Stomach (tissue), 9 donors: ENCODE measurements around the gene TOR1A. TPM values are rescaled to one million over a fixed set of nuclear protein-coding genes. Genes with fewer than 3 reads are reported as not detected.

Experiments
- DNase-seq, 2 donors: peaks; one replicate each; pipeline versions ENCODE4 v3.0.0 to v3.0.0-alpha.2; 2013 to 2019
- H3K27ac ChIP-seq, 5 donors: fragments of 200-600 bp in 4 of 5; sonication (generic) in 4 of 5; one replicate each; pipeline ENCODE4 v1.5.1; 2013 to 2019; ENCODE audit warnings: mild to moderate bottlenecking in 1 of 5, moderate library complexity in 1 of 5
- H3K27me3 ChIP-seq, 3 donors: fragments of 200-600 bp; sonication (generic); one replicate each; pipeline ENCODE4 v1.5.1; 2017 to 2019; ENCODE audit warnings: mixed run types in 1 of 3
- H3K36me3 ChIP-seq, 4 donors: fragments of 200-600 bp; sonication (generic); 1 replicate in 3 of 4; 2 replicates in 1 of 4; pipeline ENCODE4 v1.5.1; 2016 to 2019
- H3K4me1 ChIP-seq, 4 donors: fragments of 200-600 bp; sonication (generic); one replicate each; pipeline ENCODE4 v1.5.1; 2016 to 2019
- H3K4me3 ChIP-seq, 4 donors: fragments of 200-600 bp; sonication (generic) in 3 of 4; one replicate each; pipeline ENCODE4 v1.5.1; 2016 to 2019; ENCODE audit warnings: mild to moderate bottlenecking in 1 of 4
- H3K9me3 ChIP-seq, 4 donors: fragments of 200-600 bp; sonication (generic); one replicate each; pipeline ENCODE4 v1.5.1; 2016 to 2019
- EP300 ChIP-seq: sonication (generic); formaldehyde crosslinking; IDR thresholded peaks from one replicate; pipeline ENCODE4 v1.6.1; 2017; ENCODE audit warnings: antibody characterized with exemption
- POLR2A ChIP-seq, 4 donors: fragments of 450-650 bp; IDR thresholded peaks; one replicate each; pipeline ENCODE4 v1.6.1; 2016; ENCODE audit warnings: antibody characterized with exemption in 4 of 4, control low read depth in 2 of 4, mild to moderate bottlenecking in 1 of 4, moderate library complexity in 1 of 4
- POLR2AphosphoS5 ChIP-seq, 3 donors: sonication (generic); formaldehyde crosslinking; IDR thresholded peaks; one replicate each; pipeline ENCODE4 v1.6.1; 2016; ENCODE audit warnings: antibody characterized with exemption in 3 of 3
- WGBS, 5 donors: extraction: QIAGEN DNeasy Blood & Tissue Kit in 3 of 5; methylation state at CpG; one replicate each; pipeline versions ENCODE4 v1.1.5 to v1.1.7; 2013 to 2018; 5-methylcytosine and 5-hydroxymethylcytosine counted together
- intact Hi-C: fragments of 100-400 bp; cut with DNase I; formaldehyde crosslinking; loops from one replicate; pipeline ENCODE4 v1.15.1; 2023; ENCODE audit warnings: low total_unique reads
- polyA plus RNA-seq, 3 donors: library from polyadenylated mRNA; stranded (reverse); fragments of 200-250 nt; gene quantifications; one replicate each; pipeline ENCODE4 v1.2.3, GENCODE V29; 2013
- total RNA-seq, 5 donors: library from RNA; depleted of rRNA; stranded (reverse); fragments of >200 nt; gene quantifications; one replicate each; pipeline versions ENCODE4 v1.1.0 to v1.2.3, GENCODE V29; 2014 to 2016
- TF ChIP-seq, protein P1 (sequence below), 7 experiments: fragments of 450-650 bp in 4 of 7; fragments of 200-600 bp in 3 of 7; sonication (generic) in 3 of 7; IDR thresholded peaks; one replicate each; pipeline ENCODE4 v1.5.1; 2016 to 2019; ENCODE audit warnings: antibody characterized with exemption in 7 of 7, control low read depth in 2 of 7, mild to moderate bottlenecking in 1 of 7
- donor health status: healthy with polysubstance abuse.
- donor health status: Bipolar disorder and iron deficiency.
- donor health status: healthy.

TOR1A gene
- total and polyA plus RNA-seq, 8 donors: 6.4 to 77.6 (median 22.4) TPM

GRCh38 chr9:129815278-129815677 lies 8.7 kb downstream of the TOR1A start:
- Histone ChIP-seq H3K4me1 (peaks cover 0 to 21% (median 6%) of the 10 kb centered on the region in 4 donors), H3K4me3 (no peak overlapping the region), H3K27ac (no peak overlapping the region), H3K27me3 (no peaks in the 10 kb centered on the region), H3K36me3 (peaks cover 39 to 98% (median 94%) of the 10 kb centered on the region in 4 donors), H3K9me3 (no peaks in the 10 kb centered on the region)
- DNase-seq: no peak
- TF ChIP-seq, protein P1, sequence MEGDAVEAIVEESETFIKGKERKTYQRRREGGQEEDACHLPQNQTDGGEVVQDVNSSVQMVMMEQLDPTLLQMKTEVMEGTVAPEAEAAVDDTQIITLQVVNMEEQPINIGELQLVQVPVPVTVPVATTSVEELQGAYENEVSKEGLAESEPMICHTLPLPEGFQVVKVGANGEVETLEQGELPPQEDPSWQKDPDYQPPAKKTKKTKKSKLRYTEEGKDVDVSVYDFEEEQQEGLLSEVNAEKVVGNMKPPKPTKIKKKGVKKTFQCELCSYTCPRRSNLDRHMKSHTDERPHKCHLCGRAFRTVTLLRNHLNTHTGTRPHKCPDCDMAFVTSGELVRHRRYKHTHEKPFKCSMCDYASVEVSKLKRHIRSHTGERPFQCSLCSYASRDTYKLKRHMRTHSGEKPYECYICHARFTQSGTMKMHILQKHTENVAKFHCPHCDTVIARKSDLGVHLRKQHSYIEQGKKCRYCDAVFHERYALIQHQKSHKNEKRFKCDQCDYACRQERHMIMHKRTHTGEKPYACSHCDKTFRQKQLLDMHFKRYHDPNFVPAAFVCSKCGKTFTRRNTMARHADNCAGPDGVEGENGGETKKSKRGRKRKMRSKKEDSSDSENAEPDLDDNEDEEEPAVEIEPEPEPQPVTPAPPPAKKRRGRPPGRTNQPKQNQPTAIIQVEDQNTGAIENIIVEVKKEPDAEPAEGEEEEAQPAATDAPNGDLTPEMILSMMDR (IDR thresholded peaks at IDR 0.05): no peak
- TF ChIP-seq POLR2AphosphoS5 (IDR thresholded peaks at IDR 0.05) (no peak), EP300 (no peak), POLR2A (IDR thresholded peaks at IDR 0.05) (no peak)
- 87 to 94% (median 89%) methylated on average over 10 to 11 of the region's 11 CpGs for WGBS, 5 donors
- intact Hi-C loops: no loop called here

DNA sequence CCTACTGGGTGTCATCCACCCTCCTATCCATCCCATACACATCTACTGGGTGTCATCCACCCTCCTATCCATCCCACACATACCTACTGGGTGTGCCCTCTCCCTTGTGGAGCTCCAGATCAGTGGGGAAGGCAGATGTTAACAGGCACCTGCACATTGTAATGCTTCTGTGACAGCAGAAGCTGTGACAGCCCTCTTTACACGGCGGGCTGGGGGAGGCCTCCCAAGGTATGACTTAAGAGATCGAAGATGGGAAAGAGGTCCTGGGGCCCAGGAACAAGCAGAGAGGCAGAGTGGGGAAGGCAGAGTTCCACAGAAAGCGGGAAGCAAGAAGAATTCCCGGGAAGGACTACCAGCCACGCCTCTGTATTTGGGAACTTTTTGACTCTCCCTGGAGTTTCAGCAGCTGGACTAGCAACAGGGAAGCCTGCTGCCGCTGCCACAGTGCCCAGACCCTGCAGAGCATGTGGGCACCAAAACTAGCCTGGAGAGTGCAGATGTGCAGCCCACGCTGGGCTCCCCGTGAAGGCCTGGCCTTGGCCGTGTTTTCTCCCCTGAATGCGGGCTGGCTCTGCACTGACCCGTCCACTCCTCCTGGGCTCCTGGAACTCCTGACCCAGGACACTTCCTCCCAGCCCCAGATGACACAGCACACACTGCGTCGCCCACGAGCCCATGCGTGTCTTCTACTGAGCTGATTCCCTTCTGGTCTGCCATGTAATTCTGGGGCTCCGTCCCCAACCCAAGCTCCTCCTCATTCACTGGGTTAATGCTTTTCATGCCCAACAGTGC lies 9.3 kb downstream of the TOR1A start:
- DNase-seq: no peak
- 86 to 90% (median 87%) methylated on average over 14 to 17 of the region's 17 CpGs for WGBS, 5 donors
- H3K36me3 ChIP-seq: peaks cover 46 to 98% (median 94%) of the 10 kb centered on the region in 4 donors
- peaks cover 0 to 23% (median 6%) of the 10 kb centered on the region in 4 donors for H3K4me1 ChIP-seq
- no peaks in the 10 kb centered on the region for H3K9me3 ChIP-seq
- no peak overlapping the region for H3K4me3 ChIP-seq
- intact Hi-C loops: no loop called here
- no peak for TF ChIP-seq EP300
- no peak for TF ChIP-seq POLR2AphosphoS5 (IDR thresholded peaks at IDR 0.05)
- no peak for TF ChIP-seq POLR2A (IDR thresholded peaks at IDR 0.05)
- TF ChIP-seq, protein P1 (IDR thresholded peaks at IDR 0.05): no peak
- no peak overlapping the region for H3K27ac ChIP-seq
- H3K27me3 ChIP-seq: no peaks in the 10 kb centered on the region

DNA sequence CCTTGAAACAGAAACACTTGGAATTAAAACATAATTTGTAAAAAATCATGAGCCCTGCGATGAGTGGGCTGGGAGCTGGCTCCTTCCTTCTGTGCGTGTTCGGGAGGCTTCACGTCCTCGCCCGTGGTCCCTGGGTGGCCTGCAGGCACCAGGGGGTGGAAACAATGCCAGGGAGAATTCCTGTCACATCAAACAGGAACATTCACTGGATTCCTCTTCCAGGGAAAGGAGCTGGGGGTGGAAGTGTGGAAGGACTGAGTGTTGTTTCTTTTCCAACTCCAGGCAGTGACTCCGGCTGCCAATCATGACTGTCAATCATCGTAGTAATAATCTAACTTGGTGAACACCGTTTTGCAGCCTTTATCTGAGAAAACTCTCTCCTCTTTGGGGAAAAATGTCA lies 10.3 kb downstream of the TOR1A start:
- Histone ChIP-seq H3K27me3 (no peaks in the 10 kb centered on the region), H3K36me3 (peaks cover 49 to 98% (median 94%) of the 10 kb centered on the region in 4 donors), H3K4me3 (no peak overlapping the region), H3K4me1 (peaks cover 0 to 23% (median 6%) of the 10 kb centered on the region in 4 donors), H3K27ac (no peak overlapping the region), H3K9me3 (no peaks in the 10 kb centered on the region)
- WGBS, 5 donors: 77 to 85% (median 84%) methylated on average over 9 of the region's 9 CpGs
- no peak for DNase-seq
- intact Hi-C loops: no loop called here
- TF ChIP-seq, protein P1 (IDR thresholded peaks at IDR 0.05): no peak
- TF ChIP-seq EP300 (no peak), POLR2AphosphoS5 (IDR thresholded peaks at IDR 0.05) (no peak), POLR2A (IDR thresholded peaks at IDR 0.05) (no peak)

GRCh38 chr9:129812385-129812784 lies 11.6 kb downstream of the TOR1A start:
- intact Hi-C loops: no loop called here
- H3K36me3 ChIP-seq: peaks cover 40 to 97% (median 92%) of the 10 kb centered on the region in 4 donors
- no peaks in the 10 kb centered on the region for H3K27me3 ChIP-seq
- no peak for DNase-seq
- 62 to 76% (median 72%) methylated on average over 8 to 9 of the region's 9 CpGs for WGBS, 5 donors
- no peak overlapping the region for H3K4me3 ChIP-seq
- TF ChIP-seq POLR2AphosphoS5 (IDR thresholded peaks at IDR 0.05): no peak
- TF ChIP-seq EP300: no peak
- TF ChIP-seq POLR2A (IDR thresholded peaks at IDR 0.05): no peak
- TF ChIP-seq, protein P1 (IDR thresholded peaks at IDR 0.05): no peak
- no peaks in the 10 kb centered on the region for H3K9me3 ChIP-seq
- no peak overlapping the region for H3K27ac ChIP-seq
- H3K4me1 ChIP-seq: peaks cover 0 to 23% (median 6%) of the 10 kb centered on the region in 4 donors
